Kidney epithelial cell (primary cell): Measurements from ENCODE around the gene RIPK4. TPM values are rescaled to one million over a fixed set of nuclear protein-coding genes. Genes with fewer than 3 reads are reported as not detected.

Source experiments
- DNase-seq: peaks from one replicate; pipeline ENCODE4 v3.0.0-alpha.2; 2010; ENCODE audit warnings: low read depth
- H3K27me3 ChIP-seq: 2 replicates; pipeline ENCODE4 v1.6.0; 2011; ENCODE audit warnings: low read length; ENCODE audit not compliant: control insufficient read depth, insufficient read depth
- H3K36me3 ChIP-seq: 2 replicates; pipeline ENCODE4 v1.5.1; 2011; ENCODE audit warnings: low read length; ENCODE audit not compliant: control insufficient read depth, insufficient read depth
- H3K4me3 ChIP-seq: 2 replicates; pipeline ENCODE4 v1.5.1; 2011; ENCODE audit warnings: low read depth, mild to moderate bottlenecking, control low read depth, low read length
- total RNA-seq: library from RNA; depleted of rRNA; stranded (reverse); fragments of >200 nt; gene quantifications from 2 replicates; pipeline ENCODE4 v1.2.3, GENCODE V29; 2015
- TF ChIP-seq, protein P1 (sequence below): IDR thresholded peaks from 2 replicates; pipeline ENCODE4 v1.5.1; 2011; ENCODE audit warnings: mild to moderate bottlenecking, moderate library complexity, low read length, control low read depth, inconsistent platforms; ENCODE audit not compliant: insufficient read depth, poor library complexity, severe bottlenecking

The RIPK4 gene
- total RNA-seq, 1 donor from 2014 or later, result 17.6 TPM

DNA sequence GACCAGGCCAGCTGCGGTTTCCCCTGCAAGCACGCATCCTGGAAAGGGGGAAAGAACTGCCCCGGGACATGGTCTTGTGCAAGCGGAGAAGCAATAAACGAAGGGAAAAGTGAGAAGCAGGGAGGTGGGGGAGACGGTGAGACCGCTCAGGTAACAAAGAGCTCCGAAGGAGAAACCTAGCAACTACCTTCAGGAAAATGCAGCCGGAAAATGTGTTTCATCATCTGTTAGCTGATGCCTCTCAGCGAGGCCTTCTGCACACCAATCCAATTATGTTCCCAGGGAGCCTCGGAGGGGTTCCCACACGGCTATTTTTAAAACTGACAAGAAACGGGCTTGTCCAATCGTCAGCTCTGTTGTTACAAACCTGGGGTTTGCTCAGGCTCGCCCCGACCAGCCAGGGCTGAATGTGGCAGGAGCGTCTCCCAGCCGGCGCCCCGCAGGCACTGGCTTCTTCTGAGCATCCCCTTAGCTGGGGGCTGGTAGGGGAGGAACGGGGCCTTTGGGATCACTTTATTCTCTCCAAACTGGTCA is 3.4 kb downstream of the RIPK4 start:
- no peak for DNase-seq
- Histone ChIP-seq H3K27me3 (no peaks in the 10 kb centered on the region), H3K4me3 (peak overlapping the region; percentile 92), H3K36me3 (peaks cover 2% of the 10 kb centered on the region)
- TF ChIP-seq, protein P1, sequence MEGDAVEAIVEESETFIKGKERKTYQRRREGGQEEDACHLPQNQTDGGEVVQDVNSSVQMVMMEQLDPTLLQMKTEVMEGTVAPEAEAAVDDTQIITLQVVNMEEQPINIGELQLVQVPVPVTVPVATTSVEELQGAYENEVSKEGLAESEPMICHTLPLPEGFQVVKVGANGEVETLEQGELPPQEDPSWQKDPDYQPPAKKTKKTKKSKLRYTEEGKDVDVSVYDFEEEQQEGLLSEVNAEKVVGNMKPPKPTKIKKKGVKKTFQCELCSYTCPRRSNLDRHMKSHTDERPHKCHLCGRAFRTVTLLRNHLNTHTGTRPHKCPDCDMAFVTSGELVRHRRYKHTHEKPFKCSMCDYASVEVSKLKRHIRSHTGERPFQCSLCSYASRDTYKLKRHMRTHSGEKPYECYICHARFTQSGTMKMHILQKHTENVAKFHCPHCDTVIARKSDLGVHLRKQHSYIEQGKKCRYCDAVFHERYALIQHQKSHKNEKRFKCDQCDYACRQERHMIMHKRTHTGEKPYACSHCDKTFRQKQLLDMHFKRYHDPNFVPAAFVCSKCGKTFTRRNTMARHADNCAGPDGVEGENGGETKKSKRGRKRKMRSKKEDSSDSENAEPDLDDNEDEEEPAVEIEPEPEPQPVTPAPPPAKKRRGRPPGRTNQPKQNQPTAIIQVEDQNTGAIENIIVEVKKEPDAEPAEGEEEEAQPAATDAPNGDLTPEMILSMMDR, result no peak

DNA sequence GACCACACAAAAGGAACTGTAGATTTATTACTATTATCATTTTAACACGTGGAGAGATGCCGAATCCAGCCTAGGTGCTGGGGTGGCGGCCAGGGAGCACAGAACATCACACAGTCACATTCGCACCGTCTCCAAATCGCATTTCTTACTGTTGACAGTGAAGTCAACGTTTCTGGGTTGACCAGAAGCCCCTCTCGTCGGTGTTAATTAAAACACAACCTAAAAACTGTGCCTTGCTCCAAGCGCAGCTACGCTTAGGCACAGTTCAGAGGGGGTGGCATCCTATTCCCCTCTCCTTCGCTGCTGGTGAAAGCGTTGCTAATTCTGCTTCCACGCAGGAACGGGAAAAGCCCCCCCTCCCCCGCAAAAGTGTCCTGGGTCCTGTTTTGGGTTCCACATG is 4.1 kb downstream of the RIPK4 start:
- DNase-seq, result no peak
- no peaks in the 10 kb centered on the region for H3K27me3 ChIP-seq
- H3K36me3 ChIP-seq, result peaks cover 3% of the 10 kb centered on the region
- H3K4me3 ChIP-seq, result no peak overlapping the region
- TF ChIP-seq, protein P1, result no peak

DNA sequence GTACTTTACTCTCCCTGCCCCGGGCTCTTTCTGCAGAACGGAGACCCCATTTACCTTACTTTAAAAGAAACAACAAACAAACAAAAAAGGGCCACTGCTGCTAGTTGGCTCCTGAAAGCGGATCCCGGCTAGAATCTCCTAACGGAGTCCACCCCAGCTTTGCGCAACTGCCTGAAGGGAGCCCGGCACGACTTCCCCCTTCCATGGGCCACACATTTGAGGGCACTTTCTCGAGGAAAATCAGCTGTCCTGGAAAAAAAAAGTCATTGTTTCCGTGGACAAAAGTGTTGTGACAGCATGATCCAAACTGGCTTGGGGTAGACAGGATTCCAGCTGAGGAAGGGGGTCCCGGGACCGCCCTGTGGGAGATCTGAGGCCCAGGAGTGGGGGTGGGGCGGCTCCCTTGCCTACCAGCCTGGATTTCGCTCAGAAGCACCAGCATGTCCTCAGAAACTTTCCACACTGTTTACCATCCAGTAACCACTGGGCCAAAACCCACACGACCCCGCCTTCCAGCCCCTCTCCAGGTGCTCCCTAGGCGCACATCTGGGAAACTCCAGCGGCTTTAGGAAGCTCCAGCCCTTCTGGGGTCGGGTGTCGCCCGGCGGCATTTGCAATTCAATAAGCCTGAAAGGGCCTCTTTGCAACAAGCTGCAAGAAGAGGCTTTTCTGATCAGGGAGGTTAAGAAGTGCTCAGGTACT is 4.8 kb downstream of the RIPK4 start:
- Histone ChIP-seq H3K27me3 (no peaks in the 10 kb centered on the region), H3K4me3 (peak overlapping the region; percentile 16), H3K36me3 (peaks cover 3% of the 10 kb centered on the region)
- TF ChIP-seq, protein P1, result no peak
- DNase-seq, result no peak

DNA sequence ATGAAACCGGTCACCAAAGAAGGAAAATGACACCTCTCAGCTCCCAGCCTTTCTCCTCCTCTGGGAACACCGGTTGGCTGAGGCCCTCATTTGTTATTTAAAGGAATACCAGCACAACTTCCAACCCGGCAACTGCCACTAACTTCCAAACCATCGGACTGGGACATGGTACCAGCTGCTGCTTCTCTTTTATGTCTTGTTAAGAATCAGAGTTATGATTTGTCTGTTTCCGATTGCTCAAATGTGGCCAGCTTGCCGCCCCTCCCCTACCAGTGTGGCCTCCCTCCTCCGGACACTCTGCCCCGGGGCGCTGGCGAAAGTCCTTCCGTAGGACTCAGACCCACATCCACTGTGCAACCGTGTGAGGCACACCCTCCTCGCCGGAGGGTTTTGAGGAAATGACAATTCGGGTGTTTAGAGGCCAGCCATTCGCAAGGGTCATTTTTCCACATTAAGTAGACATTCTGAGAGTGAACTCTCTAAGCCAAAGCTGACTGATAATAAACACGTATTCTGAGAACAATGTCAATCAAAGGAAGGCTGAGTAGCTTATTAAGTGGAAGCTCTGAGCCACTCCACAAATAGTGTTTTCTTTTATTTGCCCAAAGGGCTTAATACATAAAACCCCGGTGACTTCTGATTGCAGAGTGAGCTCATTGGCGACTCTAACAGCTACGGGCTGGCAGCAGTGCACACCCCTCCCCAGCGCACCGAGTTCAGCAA is 5.5 kb downstream of the RIPK4 start:
- TF ChIP-seq, protein P1, result no peak
- H3K4me3 ChIP-seq, result peak overlapping the region; percentile 20
- H3K27me3 ChIP-seq, result no peaks in the 10 kb centered on the region
- H3K36me3 ChIP-seq, result peaks cover 7% of the 10 kb centered on the region
- DNase-seq, result no peak

DNA sequence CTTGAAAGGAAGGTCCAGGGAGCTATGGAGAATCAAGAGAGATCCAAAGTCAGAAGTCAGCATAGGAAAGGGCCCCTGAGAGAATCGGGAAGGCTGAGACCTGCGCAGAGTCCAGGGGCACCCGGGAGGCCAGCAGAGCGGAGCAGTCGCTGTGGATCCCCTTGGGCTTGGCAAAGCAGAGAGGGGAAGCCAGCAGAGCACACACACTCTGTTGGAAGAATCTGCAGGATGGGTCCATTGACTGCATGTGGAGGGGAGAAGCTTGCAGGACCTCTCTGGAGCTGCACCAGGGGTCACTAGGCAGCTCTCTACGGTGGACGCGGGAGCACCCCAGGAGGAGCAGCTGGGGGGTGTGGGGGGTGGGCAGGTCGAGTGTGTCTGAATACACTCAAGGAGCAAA is 6.4 kb downstream of the RIPK4 start:
- H3K36me3 ChIP-seq, result peaks cover 7% of the 10 kb centered on the region
- DNase-seq, result no peak
- no peaks in the 10 kb centered on the region for H3K27me3 ChIP-seq
- H3K4me3 ChIP-seq, result no peak overlapping the region
- TF ChIP-seq, protein P1, result no peak
